NCI-H2196 (cell line): ENCODE measurements around the gene FSTL5.

Experiments used
- DNase-seq: peaks from one replicate; lab custom pipeline; 2025; ENCODE audit not compliant: unreplicated experiment; lab: John Stamatoyannopoulos, UW

The FSTL5 gene

DNA sequence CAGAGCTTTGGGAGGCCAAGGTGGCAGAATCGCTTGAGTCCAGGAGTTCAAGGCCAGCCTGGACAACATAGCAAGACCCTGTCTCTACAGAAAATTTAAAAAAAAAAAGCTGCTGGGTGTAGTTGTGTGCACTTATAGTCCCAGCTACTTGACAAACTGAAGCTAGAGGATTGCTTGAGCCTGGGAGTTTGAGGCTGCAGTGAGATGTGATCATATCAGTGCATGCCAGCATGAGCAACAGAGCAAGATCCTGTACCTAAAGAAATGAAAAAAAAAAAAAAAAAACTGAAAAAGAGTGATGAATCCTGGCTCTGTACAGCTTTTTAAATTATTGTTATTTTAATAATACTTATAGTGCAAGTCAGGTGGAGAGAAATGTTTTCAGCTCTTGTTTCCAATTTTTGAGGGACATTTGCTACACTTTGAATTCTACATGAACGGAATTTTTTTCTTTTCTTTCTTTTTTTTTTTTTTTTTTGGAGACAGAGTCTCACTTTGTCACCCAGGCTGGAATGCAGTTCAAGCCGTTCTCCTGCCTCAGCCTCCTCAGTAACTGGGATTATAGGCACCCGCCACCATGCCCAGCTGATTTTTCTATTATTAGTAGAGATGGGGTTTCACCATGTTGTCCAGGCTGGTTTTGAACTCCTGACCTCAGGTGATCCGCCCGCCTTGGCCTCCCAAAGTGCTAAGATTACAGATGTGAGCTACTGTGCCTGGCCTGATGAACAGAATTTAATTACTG lies 215.6 kb downstream of the FSTL5 start:
- no peak for DNase-seq

DNA sequence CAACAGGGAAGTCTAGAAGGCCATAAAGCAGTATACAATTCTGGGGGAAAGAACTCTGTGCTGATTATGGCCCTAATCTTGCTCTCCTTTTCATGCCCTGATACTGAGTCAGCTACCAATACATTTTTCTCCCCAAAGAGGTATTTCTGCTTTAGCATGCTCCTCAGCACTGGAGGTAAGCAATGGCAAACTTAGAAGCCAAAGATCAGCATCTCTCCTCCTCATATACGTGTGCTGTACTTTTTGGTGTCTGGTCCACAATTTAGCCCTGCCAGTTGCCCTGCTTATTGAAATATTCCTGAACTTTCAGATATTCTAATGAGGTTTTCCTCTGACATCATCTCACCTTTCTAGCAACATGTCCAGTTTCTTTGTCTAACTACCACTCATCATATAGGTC lies 226.2 kb downstream of the FSTL5 start:
- DNase-seq: no peak

DNA sequence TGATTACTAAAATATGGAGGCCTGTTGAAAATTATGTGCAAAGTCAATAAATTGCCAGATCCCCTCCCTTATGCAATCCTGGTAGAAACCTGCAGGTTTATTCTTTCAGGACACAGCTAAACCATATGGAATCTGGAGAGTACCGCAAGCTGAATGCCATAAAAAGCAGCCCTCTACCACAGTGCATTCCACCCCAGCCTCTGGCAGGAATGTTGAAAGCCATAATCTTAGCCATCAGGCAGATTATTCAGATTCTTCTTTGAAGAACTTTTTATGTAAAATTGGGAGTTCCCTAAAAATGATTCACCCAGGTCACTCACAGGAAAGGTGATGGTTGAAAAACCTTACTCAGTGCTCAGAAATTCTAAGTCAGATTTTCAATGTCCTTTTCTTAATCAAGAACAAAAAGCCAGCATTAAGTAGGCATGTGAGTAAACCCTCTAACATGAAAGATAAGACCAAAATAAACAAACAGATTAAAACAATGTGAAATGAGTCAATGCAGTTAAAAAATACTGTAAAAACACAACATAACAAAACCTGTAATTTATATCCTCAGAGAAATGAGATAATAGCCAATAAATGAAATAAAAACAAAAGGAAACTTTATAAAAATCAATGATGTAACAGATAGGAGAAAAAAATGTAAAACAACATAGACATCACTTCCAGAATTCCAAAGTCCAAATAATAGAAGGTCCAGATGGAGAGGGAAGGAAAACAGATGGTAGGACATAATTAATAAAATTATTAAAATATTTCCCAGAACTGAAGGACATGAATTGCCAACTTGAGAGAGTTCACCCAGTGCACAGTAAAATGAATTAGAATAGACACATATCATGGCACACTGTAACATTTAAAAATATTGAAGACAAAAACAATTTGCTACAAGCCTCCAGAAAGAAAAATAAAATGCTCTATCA lies 226.9 kb downstream of the FSTL5 start:
- no peak for DNase-seq

- no peak for DNase-seq
Measured at GRCh38 chr4:161931089-161931488, 232.7 kb downstream of the FSTL5 start.

- DNase-seq: no peak
Measured at GRCh38 chr4:161929956-161930355, 233.8 kb downstream of the FSTL5 start.

GRCh38 chr4:161926033-161926828 lies 237.6 kb downstream of the FSTL5 start:
- DNase-seq: no peak

GRCh38 chr4:161920304-161921052 lies 243.3 kb downstream of the FSTL5 start:
- DNase-seq: no peak

DNA sequence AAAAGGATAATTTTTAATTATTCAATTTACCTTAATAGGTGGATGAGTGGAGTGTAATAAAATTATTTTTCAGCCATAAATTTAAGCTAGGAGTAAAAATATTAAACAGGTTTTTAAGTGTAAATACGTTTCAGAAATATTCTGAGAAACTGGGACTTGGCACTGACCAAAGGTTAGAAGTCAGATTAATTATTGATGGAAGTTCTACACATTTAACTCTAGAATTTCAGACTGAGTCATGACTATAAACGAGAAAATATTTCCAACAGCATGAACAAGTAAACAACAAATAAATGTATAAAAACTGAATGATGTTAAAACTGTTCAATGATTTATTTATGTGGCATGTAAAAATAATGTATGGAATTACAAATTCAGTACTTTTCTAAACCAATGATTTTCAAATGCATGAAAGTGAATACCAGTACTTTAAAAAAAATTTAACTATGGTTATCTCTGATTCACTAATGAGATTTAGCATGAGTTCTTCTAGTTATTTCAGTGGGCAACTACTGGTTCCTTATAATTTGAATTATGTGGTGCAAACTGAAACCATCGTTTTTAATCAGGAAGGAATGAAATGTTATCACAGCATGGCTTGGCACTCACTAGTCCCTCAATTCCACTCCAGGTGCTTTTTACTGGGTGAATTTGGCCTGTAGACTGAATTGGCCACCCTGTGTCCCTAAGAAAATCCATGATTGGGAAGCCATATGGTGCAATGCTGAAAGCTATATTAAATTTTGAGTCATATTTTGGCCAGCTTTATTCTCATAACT lies 244.2 kb downstream of the FSTL5 start:
- no peak for DNase-seq

DNA sequence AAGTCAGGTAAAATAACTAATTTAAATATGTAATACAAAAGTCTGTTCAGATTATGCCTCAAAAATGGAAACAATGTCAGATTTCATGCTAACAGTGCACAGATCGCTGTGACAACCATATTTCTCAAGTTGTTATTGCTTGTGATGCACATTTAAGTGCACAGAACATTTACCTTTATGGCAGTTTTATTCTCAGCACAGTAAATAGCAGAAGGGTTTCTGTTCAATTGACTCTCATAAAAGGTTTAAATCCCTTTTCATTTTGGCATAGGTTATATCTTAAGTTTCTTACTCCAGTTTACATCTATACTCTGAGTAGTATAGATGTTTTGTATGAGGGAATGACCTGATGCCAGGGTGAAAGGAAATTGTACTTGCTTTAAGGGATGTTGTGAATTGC lies 247.8 kb downstream of the FSTL5 start:
- no peak for DNase-seq

DNA sequence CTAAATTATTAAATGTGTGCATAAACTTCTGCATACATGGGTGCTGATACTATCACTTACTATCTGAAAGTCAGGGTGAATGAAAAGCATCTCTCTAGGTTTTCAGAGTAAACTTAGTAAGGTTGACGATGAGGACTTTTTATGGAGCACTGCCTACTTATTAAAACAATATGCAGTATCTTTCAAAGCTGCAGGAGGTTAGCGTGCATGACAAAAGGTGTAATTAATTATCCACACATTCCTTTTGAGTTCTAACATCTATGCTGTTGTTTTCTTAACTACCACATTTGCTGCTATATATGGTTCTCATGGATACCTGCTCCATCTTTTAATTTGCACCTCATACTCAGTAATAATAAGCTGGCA lies 256.2 kb downstream of the FSTL5 start:
- no peak for DNase-seq

DNA sequence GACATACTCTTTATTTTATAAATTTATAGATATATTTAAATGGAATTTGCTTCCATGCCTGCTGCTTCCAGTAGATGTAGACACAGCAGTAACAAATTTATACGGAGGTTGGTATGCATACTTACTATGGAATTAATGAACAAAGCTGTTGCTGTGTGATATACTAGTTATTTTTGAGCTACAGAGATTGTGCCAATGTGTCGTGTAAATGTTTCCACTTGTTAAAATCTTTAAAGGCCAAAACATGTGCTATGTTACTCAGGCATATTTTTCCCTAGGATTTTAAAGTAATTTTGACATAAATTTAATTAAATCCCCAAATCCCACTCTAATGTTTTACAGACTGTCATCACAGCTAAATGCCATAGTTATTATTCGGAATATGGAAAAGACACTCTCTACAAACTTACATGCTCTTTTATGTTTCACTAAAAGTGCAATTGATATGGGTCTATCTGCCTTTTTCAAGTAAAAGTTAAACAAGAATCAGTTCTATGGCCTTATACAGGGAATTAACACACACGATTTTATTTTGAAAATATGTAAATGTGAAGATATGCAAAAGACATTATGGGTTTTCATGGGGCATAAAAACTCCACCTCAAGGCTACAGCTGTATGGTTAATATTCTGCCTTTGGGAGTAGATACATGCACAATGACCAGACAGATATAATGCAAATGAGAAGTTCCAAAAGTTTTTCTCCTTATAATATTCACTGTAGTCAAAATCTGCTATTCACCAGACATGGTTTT lies 256.8 kb downstream of the FSTL5 start:
- no peak for DNase-seq

- no peak for DNase-seq
Measured at GRCh38 chr4:161900110-161900509, 263.7 kb downstream of the FSTL5 start.

DNA sequence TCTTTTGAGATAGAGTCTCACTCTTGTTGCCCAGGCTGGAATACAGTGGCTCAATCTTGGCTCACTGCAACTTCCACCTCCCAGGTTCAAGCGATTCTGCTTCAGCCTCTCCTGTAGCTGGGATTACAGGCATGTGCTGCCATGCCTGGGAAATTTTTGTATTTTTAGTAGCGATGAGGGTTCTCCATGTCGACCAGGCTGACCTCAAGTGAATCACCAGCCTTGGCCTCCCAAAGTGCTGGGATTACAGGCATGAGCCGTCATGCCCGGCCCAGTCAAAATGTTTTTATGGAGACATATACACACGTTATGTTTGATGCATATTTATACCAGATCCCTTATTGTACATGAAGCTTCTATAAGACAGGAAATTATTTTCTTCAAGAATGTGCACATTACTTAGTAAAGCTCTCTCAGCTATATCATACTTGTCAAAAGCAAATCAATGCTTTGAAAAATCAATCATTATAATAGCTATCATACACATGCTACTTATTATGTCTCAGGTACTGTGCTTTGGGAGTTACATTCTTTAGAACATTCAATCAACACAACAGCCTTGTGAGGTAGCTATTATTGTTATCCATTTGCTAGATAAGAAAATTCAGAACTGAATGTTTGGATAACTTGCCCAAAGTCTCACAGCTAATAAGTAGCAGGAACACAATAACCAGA lies 269.2 kb downstream of the FSTL5 start:
- DNase-seq: no peak

DNA sequence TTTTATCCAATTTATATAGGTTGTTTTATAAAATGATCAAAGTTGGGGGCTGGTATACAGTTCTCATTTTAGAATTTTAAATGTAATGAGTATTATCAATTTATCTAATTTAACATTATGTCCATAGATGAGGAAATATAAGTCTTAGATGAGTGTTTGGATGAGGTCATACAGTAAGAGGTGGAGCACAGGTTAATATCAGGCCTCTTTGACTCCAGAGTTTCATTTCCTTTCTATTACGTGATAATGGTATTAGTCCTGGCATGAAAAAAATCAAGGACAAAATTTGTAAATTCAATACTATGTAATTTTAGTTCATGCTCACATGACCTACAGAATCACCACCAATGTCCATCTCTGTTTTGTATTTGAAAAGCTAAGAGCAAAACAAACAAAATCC lies 269.8 kb downstream of the FSTL5 start:
- DNase-seq: no peak

- no peak for DNase-seq
Measured at GRCh38 chr4:161893566-161893965, 270.2 kb downstream of the FSTL5 start.

GRCh38 chr4:161892951-161893350 lies 270.8 kb downstream of the FSTL5 start:
- no peak for DNase-seq

- no peak for DNase-seq
Measured at GRCh38 chr4:161883157-161883556, 280.6 kb downstream of the FSTL5 start.

DNA sequence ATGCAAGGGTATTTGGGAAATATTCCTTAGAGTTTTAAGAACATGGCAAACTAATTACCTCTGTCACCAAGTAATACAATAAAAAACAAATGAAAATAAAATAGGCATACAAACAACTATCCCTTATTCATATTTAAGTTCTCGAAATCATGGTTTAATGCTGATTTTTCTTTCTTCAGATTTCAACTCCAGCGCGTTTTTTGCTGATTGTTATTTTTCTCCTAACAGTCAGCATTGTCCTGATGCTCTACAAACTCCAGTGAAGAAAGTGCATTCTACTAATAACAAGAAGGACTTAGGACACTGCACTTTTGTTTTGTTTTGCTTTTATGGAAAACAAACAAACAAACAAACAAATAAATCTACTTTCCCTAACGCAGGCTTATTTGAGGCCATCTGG lies 282.4 kb downstream of the FSTL5 start:
- DNase-seq: no peak

DNA sequence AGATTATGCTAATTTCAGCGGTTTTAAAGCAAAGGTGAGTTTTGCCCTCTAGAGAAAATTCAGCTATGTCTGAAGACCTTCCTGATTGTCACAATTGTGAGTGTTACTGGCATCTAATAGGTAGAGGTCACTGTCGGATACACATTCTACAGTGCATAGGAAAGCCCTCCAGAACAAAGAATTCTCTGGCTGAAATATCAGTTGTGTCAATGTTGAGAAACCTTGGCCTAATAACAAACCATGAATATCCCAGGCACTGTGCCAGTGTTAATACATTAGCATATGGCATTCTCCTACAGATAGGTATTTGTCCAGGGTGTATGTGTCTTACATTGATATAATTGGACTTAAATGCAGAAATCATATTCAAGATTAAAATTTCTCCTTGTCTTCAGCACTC lies 294.3 kb downstream of the FSTL5 start:
- no peak for DNase-seq
